Smooth muscle cell of the coronary artery (primary cell): Measurements from ENCODE around the gene HSPB2. TPM values are rescaled to one million over a fixed set of nuclear protein-coding genes. Genes with fewer than 3 reads are reported as not detected.

Experiments
- total RNA-seq: library from RNA; depleted of rRNA; stranded (reverse); fragments of >200 nt; gene quantifications from 2 replicates; pipeline ENCODE4 v1.2.3, GENCODE V29; 2014; ENCODE audit warnings: low replicate concordance

HSPB2 gene
- total RNA-seq, result 1.2 and 1.9 TPM in 2 replicates

DNA sequence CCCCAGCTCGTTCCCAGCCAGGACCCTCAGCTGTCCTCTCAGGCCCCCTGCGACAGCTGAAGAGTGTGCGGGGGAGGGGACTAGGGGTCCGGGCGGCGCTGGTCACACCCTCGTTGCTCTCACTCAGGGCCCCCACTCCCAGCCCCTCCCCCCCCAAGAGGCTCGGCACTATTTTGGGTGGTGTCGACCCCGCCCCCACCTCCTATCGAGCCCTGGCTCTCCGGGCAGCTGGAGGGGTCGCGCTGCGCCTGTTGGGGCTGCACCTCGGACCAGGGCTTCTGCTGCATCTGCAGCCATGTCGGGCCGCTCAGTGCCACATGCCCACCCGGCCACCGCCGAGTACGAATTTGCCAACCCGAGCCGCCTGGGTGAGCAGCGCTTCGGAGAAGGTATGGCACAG is at the start of gene HSPB2:
TSS of gene HSPB2 (plus strand) at position 200 of the 400 bp plus-strand sequence. CDS start at position 296, 96 bp downstream.

GRCh38 chr11:111870886-111871692 is 41.4 kb upstream of the HSPB2 start, which contains the start of gene ALG9:
ALG9 (minus strand) TSS chr11:111871581; CDS start chr11:111871482, 99 bp downstream.

DNA sequence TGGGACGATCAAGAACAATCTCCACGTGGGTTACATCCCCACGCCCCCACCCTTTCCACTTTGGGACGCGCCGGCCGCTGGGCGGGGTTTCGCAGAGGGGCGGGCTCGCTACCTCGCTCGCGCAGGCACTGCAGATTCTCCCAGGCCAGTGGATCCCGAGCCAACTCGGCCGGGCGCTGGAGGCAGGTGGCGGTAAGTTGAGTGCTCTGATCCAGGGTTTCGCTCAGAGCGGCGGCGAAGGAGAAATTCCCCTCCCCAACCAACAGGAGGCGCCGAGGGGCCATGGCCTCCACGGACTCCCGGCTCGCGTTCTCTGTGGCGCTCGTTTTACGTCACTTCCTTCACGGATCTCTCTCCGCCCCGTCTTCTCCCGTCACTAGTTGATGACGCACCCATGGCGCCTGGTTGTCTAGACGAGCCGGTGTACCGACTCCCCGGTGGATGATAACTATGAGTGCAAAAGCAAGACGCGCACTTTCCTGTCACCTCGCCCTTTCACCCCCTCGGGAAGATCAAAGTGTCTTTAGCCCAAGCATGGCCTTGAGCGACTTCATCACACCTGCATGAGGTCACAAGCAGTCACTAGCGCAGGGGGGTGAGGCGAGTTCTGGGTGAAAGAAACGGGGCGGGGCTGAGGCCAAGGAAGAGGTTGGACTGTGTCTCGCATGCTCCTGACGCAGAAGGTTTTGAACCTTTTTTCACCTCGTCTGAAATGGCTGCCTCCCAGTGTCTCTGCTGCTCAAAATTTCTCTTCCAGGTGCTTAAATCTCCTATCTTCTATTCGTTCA is 33.5 kb upstream of the HSPB2 start, which contains the start of the genes CFAP68 and FDXACB1:
TSS of gene CFAP68 (plus strand) at position 693 of the 788 bp plus-strand sequence. CDS start at position 713, 20 bp downstream.
TSS of gene FDXACB1 (minus strand) at position 317 of the 788 bp plus-strand sequence. CDS start at position 284, 33 bp downstream.

GRCh38 chr11:111911563-111912401 is 752 bp upstream of the HSPB2 start, which contains the start of gene CRYAB:
CRYAB (minus strand) TSS chr11:111911770; CDS start chr11:111911724, 46 bp downstream.

GRCh38 chr11:111918390-111919256 is 6.1 kb downstream of the HSPB2 start, which contains the start of gene C11orf52:
C11orf52 (plus strand) TSS chr11:111918913; CDS start chr11:111918973, 60 bp downstream.

Other genes with a start within 250 kb of the HSPB2 start
- gene PPP2R1B, start 146.3 kb upstream of the HSPB2 start, total RNA-seq, result 21.7 and 24.1 TPM in 2 replicates
- gene ALG9, start 41.2 kb upstream of the HSPB2 start, total RNA-seq, result 15.3 and 23.5 TPM in 2 replicates
- 1.2 and 1.7 TPM in 2 replicates for gene FDXACB1, start 33.6 kb upstream of the HSPB2 start, total RNA-seq
- 7.5 and 12.3 TPM in 2 replicates for gene CFAP68, start 33.2 kb upstream of the HSPB2 start, total RNA-seq
- 20.4 and 40.8 TPM in 2 replicates for gene CRYAB, start 964 bp upstream of the HSPB2 start, total RNA-seq
- gene C11orf52, start 6.2 kb downstream of the HSPB2 start, total RNA-seq, result 0.23 and 0.38 TPM in 2 replicates
- gene DIXDC1, start 24.6 kb downstream of the HSPB2 start, total RNA-seq, result 17.4 and 21.0 TPM in 2 replicates
- 16.5 and 27.7 TPM in 2 replicates for gene DLAT, start 112.7 kb downstream of the HSPB2 start, total RNA-seq
- gene PIH1D2, start 161.3 kb downstream of the HSPB2 start, total RNA-seq, result 0.12 and 1.1 TPM in 2 replicates
- 11.8 and 19.3 TPM in 2 replicates for gene NKAPD1, start 161.6 kb downstream of the HSPB2 start, total RNA-seq
- gene TIMM8B, start 174.0 kb downstream of the HSPB2 start, total RNA-seq, result 54.2 and 99.0 TPM in 2 replicates
- gene SDHD, start 174.1 kb downstream of the HSPB2 start, total RNA-seq, result 137 and 158 TPM in 2 replicates